A673 (cell line): Measurements from ENCODE around the gene TNFSF13. TPM values are rescaled to one million over a fixed set of nuclear protein-coding genes. Genes with fewer than 3 reads are reported as not detected.

Experiments used
- BruUV-seq: library from RNA; stranded (reverse); fragments of 400-500 nt; replicated peaks from 2 replicates; lab custom pipeline; 2021; lab: Mats Ljungman, UMichigan
- CTCF ChIA-PET: fragments of 300-600 bp; sonication (Branson Sonifier 250); formaldehyde crosslinking; loops from one replicate; lab custom pipeline; 2022; ENCODE audit warnings: antibody characterized with exemption; lab: Charles Lee
- POLR2A ChIA-PET: fragments of 300-600 bp; sonication (Branson Sonifier 250); formaldehyde crosslinking; loops from one replicate; lab custom pipeline; 2022; ENCODE audit warnings: antibody characterized with exemption; ENCODE audit not compliant: low non-redundant PET; lab: Charles Lee
- DNase-seq: peaks from one replicate; pipeline ENCODE4 v3.0.0-alpha.2; 2015; ENCODE audit warnings: low spot score
- H3K27ac ChIP-seq: fragments of 200-600 bp; sonication (generic); 2 replicates; pipeline ENCODE4 v1.5.1; 2016; ENCODE audit warnings: mixed run types, low read depth, mild to moderate bottlenecking, mixed read lengths, antibody characterized with exemption, low read length; ENCODE audit not compliant: poor library complexity, severe bottlenecking
- H3K27me3 ChIP-seq: fragments of 200-600 bp; sonication (generic); replicated peaks from 2 replicates; pipeline ENCODE4 v1.6.1; 2017; ENCODE audit warnings: mixed run types, low read depth, mild to moderate bottlenecking, mixed read lengths, antibody characterized with exemption, low read length; ENCODE audit not compliant: insufficient read depth, poor library complexity
- H3K36me3 ChIP-seq: fragments of 200-600 bp; sonication (generic); 2 replicates; pipeline ENCODE4 v1.6.1; 2016; ENCODE audit warnings: mixed run types, mild to moderate bottlenecking, mixed read lengths, antibody characterized with exemption, low read length; ENCODE audit not compliant: insufficient read depth, poor library complexity, severe bottlenecking
- H3K4me1 ChIP-seq: fragments of 200-600 bp; sonication (generic); 2 replicates; pipeline ENCODE4 v1.6.1; 2017; ENCODE audit warnings: mixed run types, mild to moderate bottlenecking, mixed read lengths, antibody characterized with exemption, low read length; ENCODE audit not compliant: insufficient read depth, poor library complexity, severe bottlenecking
- H3K4me3 ChIP-seq: fragments of 200-600 bp; sonication (generic); 2 replicates; pipeline ENCODE4 v1.5.1; 2016; ENCODE audit warnings: low read depth, mixed run types, mild to moderate bottlenecking, mixed read lengths, low read length; ENCODE audit not compliant: poor library complexity, severe bottlenecking
- H3K9me3 ChIP-seq: fragments of 200-600 bp; sonication (generic); 2 replicates; pipeline ENCODE4 v1.6.1; 2016; ENCODE audit warnings: mixed run types, low read depth, mild to moderate bottlenecking, mixed read lengths, antibody characterized with exemption, low read length; ENCODE audit not compliant: poor library complexity, severe bottlenecking
- CTCF ChIP-seq: fragments of 300-800, 200-600 bp; sonication (generic); conservative IDR thresholded peaks from 2 replicates; pipeline ENCODE4 v1.5.1; 2017; ENCODE audit warnings: low read depth, mild to moderate bottlenecking, antibody characterized with exemption, low read length, moderate library complexity, mixed read lengths
- EZH2 ChIP-seq: fragments of 200-600 bp; sonication (generic); IDR thresholded peaks from 2 replicates; pipeline ENCODE4 v1.6.1; 2017; ENCODE audit warnings: borderline replicate concordance, low read depth, mild to moderate bottlenecking, mixed read lengths, antibody characterized with exemption, low read length; ENCODE audit not compliant: poor library complexity, severe bottlenecking
- intact Hi-C: fragments of 100-400 bp; cut with micrococcal nuclease; formaldehyde crosslinking; loops from one replicate; pipeline ENCODE4 v1.10.0; 2022; ENCODE audit not compliant: unreplicated experiment
- total RNA-seq: library from RNA; stranded (reverse); gene quantifications from 2 replicates; pipeline ENCODE4 v1.2.3, GENCODE V29; 2021

TNFSF13 gene
- total RNA-seq, 1 experiment from 2014 or later: 0.69 TPM

- Histone ChIP-seq H3K36me3 (no peaks in the 10 kb centered on the region), H3K27me3 (no peaks in the 10 kb centered on the region), H3K9me3 (peaks cover 9% of the 10 kb centered on the region), H3K4me1 (no peaks in the 10 kb centered on the region), H3K27ac (no peak overlapping the region), H3K4me3 (no peak overlapping the region)
- intact Hi-C loops: no loop called here
- no TSS peak for BruUV-seq
- no peak for TF ChIP-seq EZH2
- no peak for TF ChIP-seq CTCF
- DNase-seq: no peak
- ChIA-PET POLR2A (no interaction called here), CTCF (no interaction called here)
These were observed 29.7 kb upstream of the TNFSF13 start for GRCh38 chr17:7528842-7529241.

GRCh38 chr17:7530023-7530900, 28.3 kb upstream of the TNFSF13 start:
- Histone ChIP-seq H3K27ac (no peak overlapping the region), H3K27me3 (no peaks in the 10 kb centered on the region), H3K4me3 (no peak overlapping the region), H3K4me1 (no peaks in the 10 kb centered on the region), H3K36me3 (no peaks in the 10 kb centered on the region), H3K9me3 (peaks cover 9% of the 10 kb centered on the region)
- ChIA-PET CTCF (no interaction called here), POLR2A (no interaction called here)
- intact Hi-C loops: no loop called here
- no TSS peak for BruUV-seq
- DNase-seq: no peak
- TF ChIP-seq CTCF (no peak), EZH2 (no peak)

- H3K9me3 ChIP-seq: peaks cover 10% of the 10 kb centered on the region
- no peak for DNase-seq
- no peak overlapping the region for H3K4me3 ChIP-seq
- TF ChIP-seq EZH2 (no peak), CTCF (no peak)
- no peak overlapping the region for H3K27ac ChIP-seq
- intact Hi-C loops: no loop called here
- ChIA-PET POLR2A (no interaction called here), CTCF (no interaction called here)
- no peaks in the 10 kb centered on the region for H3K36me3 ChIP-seq
- no peaks in the 10 kb centered on the region for H3K4me1 ChIP-seq
- no TSS peak for BruUV-seq
- no peaks in the 10 kb centered on the region for H3K27me3 ChIP-seq
These were observed 20.5 kb upstream of the TNFSF13 start for GRCh38 chr17:7538050-7538449.
